DND-41 (cell line): ENCODE data around the gene RNF183.

Experiments
- CTCF ChIP-seq: IDR thresholded peaks from 2 replicates; pipeline ENCODE4 v1.5.1; 2012; ENCODE audit warnings: borderline replicate concordance, low read length, moderate library complexity, mild to moderate bottlenecking; ENCODE audit not compliant: poor library complexity, severe bottlenecking; ENCODE audit errors: extremely low read depth
- EZH2 ChIP-seq: IDR thresholded peaks from 3 replicates; pipeline ENCODE4 v1.6.1; 2012; ENCODE audit warnings: borderline replicate concordance, low read depth, mild to moderate bottlenecking, moderate library complexity, low read length, inconsistent platforms; ENCODE audit not compliant: severe bottlenecking

GRCh38 chr9:113313261-113313660 is 10.1 kb upstream of the RNF183 start:
- TF ChIP-seq CTCF (no peak), EZH2 (no peak)
